Keratinocyte (primary cell): ENCODE data around the gene SPIRE1.

Experiments used
- CTCF ChIP-seq, 3 experiments: IDR thresholded peaks in 1 of 3; conservative IDR thresholded peaks in 1 of 3; optimal IDR thresholded peaks in 1 of 3; 2 replicates in 2 of 3; 3 replicates in 1 of 3; pipeline versions ENCODE3 to v1.5.1; 2011; ENCODE audit warnings: low read length in 3 of 3, mild to moderate bottlenecking in 3 of 3, moderate library complexity in 2 of 3, control low read depth in 1 of 3, inconsistent platforms in 1 of 3; ENCODE audit not compliant: insufficient read depth in 2 of 3; ENCODE audit errors: extremely low read depth in 1 of 3
- EZH2 ChIP-seq: IDR thresholded peaks from one replicate; pipeline ENCODE4 v1.6.1; 2012; ENCODE audit warnings: inconsistent platforms, mild to moderate bottlenecking, low read length, moderate library complexity

DNA sequence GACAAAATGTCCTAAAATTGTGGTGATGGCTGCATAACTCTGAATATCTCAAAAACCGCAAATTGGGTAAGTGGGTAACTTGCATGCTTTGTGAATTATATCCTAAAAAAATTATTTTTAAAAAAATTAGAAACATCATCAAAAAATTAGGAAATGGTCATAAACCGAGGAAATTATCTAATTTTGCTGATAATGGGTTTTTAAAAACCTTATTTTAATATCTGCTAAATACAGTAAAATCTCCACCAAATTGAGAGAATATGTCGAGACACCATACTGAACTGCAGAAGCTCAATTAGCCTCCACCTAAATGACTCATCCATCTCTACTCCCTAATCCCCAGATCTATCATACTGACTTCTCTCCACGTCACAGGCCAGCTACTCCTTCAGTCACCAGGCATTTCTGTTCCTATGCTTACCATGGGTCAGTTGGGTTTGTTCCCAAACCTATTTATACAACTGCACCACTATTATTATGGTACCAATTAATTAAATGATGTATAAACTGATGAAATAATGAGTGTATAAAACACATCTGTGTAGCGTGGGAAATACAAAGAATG, 36.1 kb downstream of the SPIRE1 start:
- no peak for TF ChIP-seq CTCF (optimal IDR thresholded peaks at IDR 0.05 in 1 of 3, IDR thresholded peaks at IDR 0.05 in 1 of 3, conservative IDR thresholded peaks at IDR 0.05 in 1 of 3; ENCODE audit: extremely low read depth in 1 of 3, insufficient read depth in 2 of 3, low read length in 3 of 3)
- TF ChIP-seq EZH2: no peak
